Measurements from ENCODE around the gene COTL1.

DNA sequence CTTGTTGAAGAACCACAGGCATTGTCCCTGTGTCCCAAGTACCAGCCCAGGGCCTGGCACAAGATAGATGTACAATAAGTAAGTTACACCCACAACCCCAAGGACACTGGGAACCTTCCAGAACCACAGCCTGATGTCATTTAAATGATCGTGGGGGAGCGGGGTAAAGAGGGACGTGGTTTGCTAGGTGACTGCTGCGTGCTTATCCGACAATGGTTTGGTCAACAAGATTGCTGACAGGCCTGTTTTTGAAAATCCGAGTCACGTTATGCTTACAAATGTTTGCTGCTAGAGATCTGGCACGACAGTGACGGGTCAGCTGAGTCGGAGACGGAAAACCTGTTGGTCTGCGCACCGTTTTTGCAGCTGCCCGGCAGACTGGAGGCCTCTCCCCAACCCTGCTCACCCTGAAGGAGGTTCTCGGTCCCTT lies 22.8 kb downstream of the COTL1 start:
- TF ChIP-seq CTCF (IDR thresholded peaks at IDR 0.05) (no peak), POLR2AphosphoS5 (IDR thresholded peaks at IDR 0.05) (no peak)
